ENCODE results near the gene CSPG4.

GRCh38 chr15:75759416-75760130 is 46.9 kb upstream of the CSPG4 start:
- TF ChIP-seq, protein P1, sequence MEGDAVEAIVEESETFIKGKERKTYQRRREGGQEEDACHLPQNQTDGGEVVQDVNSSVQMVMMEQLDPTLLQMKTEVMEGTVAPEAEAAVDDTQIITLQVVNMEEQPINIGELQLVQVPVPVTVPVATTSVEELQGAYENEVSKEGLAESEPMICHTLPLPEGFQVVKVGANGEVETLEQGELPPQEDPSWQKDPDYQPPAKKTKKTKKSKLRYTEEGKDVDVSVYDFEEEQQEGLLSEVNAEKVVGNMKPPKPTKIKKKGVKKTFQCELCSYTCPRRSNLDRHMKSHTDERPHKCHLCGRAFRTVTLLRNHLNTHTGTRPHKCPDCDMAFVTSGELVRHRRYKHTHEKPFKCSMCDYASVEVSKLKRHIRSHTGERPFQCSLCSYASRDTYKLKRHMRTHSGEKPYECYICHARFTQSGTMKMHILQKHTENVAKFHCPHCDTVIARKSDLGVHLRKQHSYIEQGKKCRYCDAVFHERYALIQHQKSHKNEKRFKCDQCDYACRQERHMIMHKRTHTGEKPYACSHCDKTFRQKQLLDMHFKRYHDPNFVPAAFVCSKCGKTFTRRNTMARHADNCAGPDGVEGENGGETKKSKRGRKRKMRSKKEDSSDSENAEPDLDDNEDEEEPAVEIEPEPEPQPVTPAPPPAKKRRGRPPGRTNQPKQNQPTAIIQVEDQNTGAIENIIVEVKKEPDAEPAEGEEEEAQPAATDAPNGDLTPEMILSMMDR (IDR thresholded peaks at IDR 0.05; ENCODE audit: low read length), result no peak
- TF ChIP-seq EZH2 (optimal IDR thresholded peaks at IDR 0.05; ENCODE audit: low read depth, low read length), result no peak

Measured in MM.1S (cell line).